C4-2B (cell line): ENCODE measurements around the gene ABTB1.

Source experiments
- CTCF ChIP-seq: fragments of 450-650 bp; conservative IDR thresholded peaks from 2 replicates; pipeline ENCODE4 v1.5.1; 2017; ENCODE audit warnings: mild to moderate bottlenecking
- ZFX ChIP-seq: fragments of 450-650 bp; IDR thresholded peaks from 2 replicates; pipeline ENCODE4 v1.6.1; 2017

GRCh38 chr3:127711021-127711695 lies 38.4 kb downstream of the ABTB1 start:
- TF ChIP-seq CTCF = no peak
- TF ChIP-seq ZFX = no peak
